OCI-LY7 (cell line): Measurements from ENCODE around the gene PIGZ. TPM values are rescaled to one million over a fixed set of nuclear protein-coding genes. Genes with fewer than 3 reads are reported as not detected.

ENCODE experiments used
- BruUV-seq: library from RNA; stranded (reverse); fragments of 400-500 nt; replicated peaks from 2 replicates; lab custom pipeline; 2021; lab: Mats Ljungman, UMichigan
- CTCF ChIA-PET: fragments of 300-600 bp; sonication (Branson Sonifier 250); formaldehyde crosslinking; loops from one replicate; lab custom pipeline; 2022; ENCODE audit warnings: antibody characterized with exemption; ENCODE audit not compliant: unreplicated experiment; lab: Charles Lee
- POLR2A ChIA-PET: fragments of 300-600 bp; sonication (Branson Sonifier 250); formaldehyde crosslinking; loops from one replicate; lab custom pipeline; 2022; ENCODE audit warnings: antibody characterized with exemption; lab: Charles Lee
- DNase-seq: peaks from one replicate; pipeline ENCODE4 v3.0.0-alpha.2; 2015; ENCODE audit warnings: low spot score
- H2AFZ ChIP-seq: fragments of 200-600 bp; sonication (generic), shearing (Covaris generic); 2 replicates; pipeline ENCODE4 v1.6.1; 2014; ENCODE audit warnings: mild to moderate bottlenecking, antibody characterized with exemption, low read length, moderate library complexity
- H3K27ac ChIP-seq: fragments of 200-600 bp; sonication (generic); 2 replicates; pipeline ENCODE4 v1.5.1; 2014; ENCODE audit warnings: mixed run types, low read depth, mild to moderate bottlenecking, moderate library complexity, low read length, inconsistent platforms; ENCODE audit not compliant: poor library complexity, severe bottlenecking
- H3K36me3 ChIP-seq: fragments of 200-600 bp; sonication (generic); 2 replicates; pipeline ENCODE4 v1.6.1; 2014; ENCODE audit warnings: mild to moderate bottlenecking, antibody characterized with exemption, low read length, moderate library complexity, mixed read lengths; ENCODE audit not compliant: insufficient read depth
- H3K4me1 ChIP-seq: fragments of 200-600 bp; sonication (generic); 2 replicates; pipeline ENCODE4 v1.5.1; 2014; ENCODE audit warnings: mild to moderate bottlenecking, low read length; ENCODE audit not compliant: insufficient read depth, poor library complexity, severe bottlenecking
- H3K4me2 ChIP-seq: fragments of 200-600 bp; sonication (generic); 2 replicates; pipeline ENCODE4 v1.6.1; 2014; ENCODE audit warnings: mild to moderate bottlenecking, low read length
- H3K4me3 ChIP-seq: fragments of 200-600 bp; sonication (generic); 2 replicates; pipeline ENCODE4 v1.5.1; 2014; ENCODE audit warnings: mild to moderate bottlenecking, low read depth, low read length; ENCODE audit not compliant: poor library complexity, severe bottlenecking
- H3K79me2 ChIP-seq: fragments of 200-600 bp; sonication (generic); 2 replicates; pipeline ENCODE4 v1.6.1; 2016; ENCODE audit warnings: low read depth, mild to moderate bottlenecking, low read length, moderate library complexity, mixed read lengths; ENCODE audit not compliant: insufficient read depth
- H3K9me2 ChIP-seq: fragments of 200-600 bp; sonication (generic); 2 replicates; pipeline ENCODE4 v1.6.1; 2016; ENCODE audit warnings: mild to moderate bottlenecking, low read length, mixed read lengths; ENCODE audit not compliant: insufficient read depth
- H3K9me3 ChIP-seq: fragments of 200-600 bp; sonication (generic); 2 replicates; pipeline ENCODE4 v1.6.1; 2014; ENCODE audit warnings: mild to moderate bottlenecking, mixed run types, low read length, mixed read lengths
- H4K20me1 ChIP-seq: fragments of 200-600 bp; sonication (generic); 2 replicates; pipeline ENCODE4 v1.6.1; 2014; ENCODE audit warnings: mild to moderate bottlenecking, antibody characterized with exemption, low read length, moderate library complexity, mixed read lengths; ENCODE audit not compliant: insufficient read depth
- EZH2phosphoT487 ChIP-seq: fragments of 200-600 bp; sonication (generic); IDR thresholded peaks from 2 replicates; pipeline ENCODE4 v1.6.1; 2018; ENCODE audit warnings: low read depth, borderline replicate concordance, mild to moderate bottlenecking, mixed run types, antibody characterized with exemption, low read length, moderate library complexity, mixed read lengths
- intact Hi-C: fragments of 100-400 bp; cut with micrococcal nuclease; formaldehyde crosslinking; loops from one replicate; pipeline ENCODE4 v1.10.0; 2022; ENCODE audit not compliant: unreplicated experiment
- total RNA-seq, 2 experiments: library from RNA; depleted of rRNA in 1 of 2; stranded (reverse); fragments of >200 nt in 1 of 2; shearing (Covaris generic) in 1 of 2; gene quantifications; 2 replicates each; pipeline ENCODE4 v1.2.3, GENCODE V29; 2014 to 2022
- TF ChIP-seq, protein P1 (sequence below): fragments of 200-600 bp; sonication (generic); conservative IDR thresholded peaks from 2 replicates; pipeline ENCODE4 v1.5.1; 2014; ENCODE audit warnings: mild to moderate bottlenecking, antibody characterized with exemption, low read length, moderate library complexity, mixed read lengths

PIGZ gene
- total RNA-seq, 2 experiments from 2014 or later = not detected

DNA sequence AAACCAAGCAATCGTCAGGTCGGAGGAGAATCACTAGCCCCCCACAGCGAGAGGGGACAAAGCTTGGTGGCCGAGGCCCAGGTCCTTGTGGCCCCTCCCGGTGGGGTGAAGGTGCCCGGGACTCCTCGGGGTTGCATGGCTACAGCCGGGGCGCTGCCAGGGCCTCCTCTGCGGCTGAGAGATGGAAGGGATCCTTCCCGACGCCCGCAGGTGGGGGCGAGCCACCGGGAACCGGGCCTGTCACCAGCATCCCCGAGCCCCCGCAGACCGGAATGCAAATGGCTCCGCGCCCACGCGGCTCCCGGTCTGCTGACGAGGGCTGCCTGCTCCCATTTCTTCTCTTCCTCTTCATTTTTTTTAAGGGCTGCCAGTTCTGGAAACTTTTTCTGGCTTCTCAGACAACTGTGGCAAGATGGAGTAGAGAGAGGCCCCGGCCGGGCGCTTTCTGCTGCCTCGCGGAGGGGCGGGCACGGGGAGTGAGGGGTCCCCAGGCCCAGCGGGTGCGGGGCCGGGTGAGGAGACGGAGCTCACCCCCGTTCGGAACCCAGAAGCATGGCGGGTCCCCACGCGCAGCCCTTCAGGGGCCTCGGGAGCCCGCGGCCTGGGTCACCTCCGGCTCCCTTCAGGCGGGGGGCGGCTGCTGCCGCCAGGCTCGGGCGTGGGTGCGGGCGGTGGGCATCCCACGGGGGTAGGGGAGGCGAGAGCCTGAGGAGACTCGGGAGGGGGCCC lies 33.5 kb upstream of the PIGZ start:
- no peaks in the 10 kb centered on the region for H3K36me3 ChIP-seq
- no peaks in the 10 kb centered on the region for H3K9me3 ChIP-seq
- peak; percentile 33 for DNase-seq
- intact Hi-C loops = loop anchor here (1.0 to 10.0 kb wide), 3 partner anchors 21 to 513 kb away; partner anchors contain the start of gene MELTF
- H3K27ac ChIP-seq = no peak overlapping the region
- no peaks in the 10 kb centered on the region for H3K9me2 ChIP-seq
- no peak for TF ChIP-seq EZH2phosphoT487
- TF ChIP-seq, protein P1, sequence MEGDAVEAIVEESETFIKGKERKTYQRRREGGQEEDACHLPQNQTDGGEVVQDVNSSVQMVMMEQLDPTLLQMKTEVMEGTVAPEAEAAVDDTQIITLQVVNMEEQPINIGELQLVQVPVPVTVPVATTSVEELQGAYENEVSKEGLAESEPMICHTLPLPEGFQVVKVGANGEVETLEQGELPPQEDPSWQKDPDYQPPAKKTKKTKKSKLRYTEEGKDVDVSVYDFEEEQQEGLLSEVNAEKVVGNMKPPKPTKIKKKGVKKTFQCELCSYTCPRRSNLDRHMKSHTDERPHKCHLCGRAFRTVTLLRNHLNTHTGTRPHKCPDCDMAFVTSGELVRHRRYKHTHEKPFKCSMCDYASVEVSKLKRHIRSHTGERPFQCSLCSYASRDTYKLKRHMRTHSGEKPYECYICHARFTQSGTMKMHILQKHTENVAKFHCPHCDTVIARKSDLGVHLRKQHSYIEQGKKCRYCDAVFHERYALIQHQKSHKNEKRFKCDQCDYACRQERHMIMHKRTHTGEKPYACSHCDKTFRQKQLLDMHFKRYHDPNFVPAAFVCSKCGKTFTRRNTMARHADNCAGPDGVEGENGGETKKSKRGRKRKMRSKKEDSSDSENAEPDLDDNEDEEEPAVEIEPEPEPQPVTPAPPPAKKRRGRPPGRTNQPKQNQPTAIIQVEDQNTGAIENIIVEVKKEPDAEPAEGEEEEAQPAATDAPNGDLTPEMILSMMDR = no peak
- ChIA-PET POLR2A (no interaction called here), CTCF (interaction anchor here (0.6 kb wide), 1 partner anchor 21 kb away, joined by 3 read pairs; no protein-coding TSS in a partner anchor)
- BruUV-seq = TSS peak; percentile 69
- peak overlapping the region; percentile 96 for H2AFZ ChIP-seq
- no peaks in the 10 kb centered on the region for H3K79me2 ChIP-seq
- H3K4me2 ChIP-seq = peak overlapping the region; percentile 99
- H4K20me1 ChIP-seq = no peaks in the 10 kb centered on the region; the same call in 1 of the 2 replicates
- H3K4me1 ChIP-seq = peaks cover 25% of the 10 kb centered on the region
- peak overlapping the region; percentile 71 for H3K4me3 ChIP-seq

DNA sequence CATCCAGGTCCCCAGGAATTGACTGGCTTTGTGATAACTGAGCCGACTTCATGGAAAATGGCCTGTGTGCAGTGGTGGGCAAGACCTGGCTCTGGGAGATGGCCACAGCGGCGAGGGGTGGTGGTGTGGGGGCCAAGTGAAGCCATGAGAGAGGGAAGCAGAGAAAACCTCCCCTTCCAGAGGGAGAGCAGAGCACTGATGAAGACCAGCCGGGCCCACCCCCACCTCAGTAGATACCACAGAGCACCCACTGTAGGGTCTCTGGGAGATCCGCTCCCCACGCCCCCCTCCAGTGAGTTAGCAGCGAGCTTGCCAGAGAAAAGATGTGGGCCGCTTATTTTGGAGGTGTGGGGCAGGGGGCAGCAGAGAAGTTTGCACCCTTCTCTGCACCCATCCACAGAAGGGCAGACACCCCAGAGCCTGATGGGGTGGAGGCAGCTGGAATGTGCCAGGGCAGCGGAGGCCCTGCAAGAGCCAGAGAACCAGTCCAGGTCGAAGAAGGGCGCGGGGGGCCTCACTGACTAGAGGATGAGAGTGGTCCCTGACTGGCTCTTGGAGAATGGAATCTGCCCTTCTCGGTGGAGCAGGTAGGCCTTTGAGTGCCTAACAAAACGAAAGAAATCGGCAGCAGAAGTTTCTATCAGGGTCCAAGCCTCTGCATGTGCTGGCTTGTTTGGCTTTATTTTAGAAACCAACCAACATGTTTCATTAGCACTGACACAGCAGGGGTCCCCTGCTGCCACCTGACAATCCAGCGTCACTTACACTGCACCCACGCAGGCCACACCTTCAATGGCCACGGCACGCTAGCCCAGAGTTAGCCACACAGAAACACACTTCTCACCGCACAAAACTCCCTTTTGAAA lies 32.7 kb upstream of the PIGZ start:
- Histone ChIP-seq H3K79me2 (no peaks in the 10 kb centered on the region), H3K36me3 (no peaks in the 10 kb centered on the region), H4K20me1 (no peaks in the 10 kb centered on the region; the same call in 1 of the 2 replicates), H2AFZ (peak overlapping the region; percentile 96), H3K9me3 (no peaks in the 10 kb centered on the region), H3K27ac (no peak overlapping the region), H3K4me1 (peaks cover 25% of the 10 kb centered on the region), H3K4me2 (peak overlapping the region; percentile 99), H3K9me2 (no peaks in the 10 kb centered on the region), H3K4me3 (peak overlapping the region; percentile 71)
- TF ChIP-seq EZH2phosphoT487 = no peak
- TF ChIP-seq, protein P1 = no peak
- POLR2A ChIA-PET = no interaction called here
- DNase-seq = peak; percentile 16
- intact Hi-C loops = loop anchor here (10.0 kb wide), 1 partner anchor 513 kb away; no protein-coding TSS in a partner anchor
- CTCF ChIA-PET = no interaction called here
- BruUV-seq = no TSS peak
